ENCODE results near the gene STARD3.

DNA sequence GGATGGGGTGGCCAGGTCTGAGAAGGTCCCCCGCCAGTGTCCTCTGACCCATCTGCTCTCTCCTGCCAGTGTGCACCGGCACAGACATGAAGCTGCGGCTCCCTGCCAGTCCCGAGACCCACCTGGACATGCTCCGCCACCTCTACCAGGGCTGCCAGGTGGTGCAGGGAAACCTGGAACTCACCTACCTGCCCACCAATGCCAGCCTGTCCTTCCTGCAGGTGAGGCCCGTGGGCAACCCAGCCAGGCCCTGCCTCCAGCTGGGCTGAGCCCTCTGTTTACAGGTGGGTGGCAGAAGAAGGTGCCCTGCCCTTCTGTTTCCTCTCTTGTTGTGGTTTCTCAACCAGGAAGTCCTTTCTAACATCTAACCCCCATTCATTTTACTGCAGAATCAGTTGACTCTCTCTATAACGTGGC is 70.0 kb downstream of the STARD3 start:
- TF ChIP-seq, protein P1, sequence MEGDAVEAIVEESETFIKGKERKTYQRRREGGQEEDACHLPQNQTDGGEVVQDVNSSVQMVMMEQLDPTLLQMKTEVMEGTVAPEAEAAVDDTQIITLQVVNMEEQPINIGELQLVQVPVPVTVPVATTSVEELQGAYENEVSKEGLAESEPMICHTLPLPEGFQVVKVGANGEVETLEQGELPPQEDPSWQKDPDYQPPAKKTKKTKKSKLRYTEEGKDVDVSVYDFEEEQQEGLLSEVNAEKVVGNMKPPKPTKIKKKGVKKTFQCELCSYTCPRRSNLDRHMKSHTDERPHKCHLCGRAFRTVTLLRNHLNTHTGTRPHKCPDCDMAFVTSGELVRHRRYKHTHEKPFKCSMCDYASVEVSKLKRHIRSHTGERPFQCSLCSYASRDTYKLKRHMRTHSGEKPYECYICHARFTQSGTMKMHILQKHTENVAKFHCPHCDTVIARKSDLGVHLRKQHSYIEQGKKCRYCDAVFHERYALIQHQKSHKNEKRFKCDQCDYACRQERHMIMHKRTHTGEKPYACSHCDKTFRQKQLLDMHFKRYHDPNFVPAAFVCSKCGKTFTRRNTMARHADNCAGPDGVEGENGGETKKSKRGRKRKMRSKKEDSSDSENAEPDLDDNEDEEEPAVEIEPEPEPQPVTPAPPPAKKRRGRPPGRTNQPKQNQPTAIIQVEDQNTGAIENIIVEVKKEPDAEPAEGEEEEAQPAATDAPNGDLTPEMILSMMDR (IDR thresholded peaks at IDR 0.05): no peak
- TF ChIP-seq POLR2A (IDR thresholded peaks at IDR 0.05): no peak
